Hair follicle dermal papilla cell (primary cell): ENCODE results near the gene IYD. TPM values are rescaled to one million over a fixed set of nuclear protein-coding genes. Genes with fewer than 3 reads are reported as not detected.

Experiments used
- small RNA-seq: library from RNA; depleted of rRNA; stranded (forward); fragments of <200 nt; gene quantifications from one replicate; pipeline ENCODE3, GENCODE V24; 2012
- total RNA-seq: library from RNA; depleted of rRNA; stranded (reverse); fragments of >200 nt; gene quantifications from 2 replicates; pipeline ENCODE4 v1.2.3, GENCODE V29; 2012

IYD gene
- not detected in 2 replicates for total RNA-seq

GRCh38 chr6:150368762-150369161 lies at the start of gene IYD:
TSS of gene IYD (plus strand) at chr6:150369012. CDS start at chr6:150369032, 20 bp downstream.

Small RNA genes within 50 kb of the gene (small RNA-seq; reads per million reads assigned to genes)
- gene RNU4-7P = not detected

Other genes with a start within 250 kb of the IYD start
- gene PPP1R14C, start 226.0 kb upstream of the IYD start, total RNA-seq = 0.16 TPM in 1 of 2 replicates, not detected in the other
- 0.81 and 4.3 TPM in 2 replicates for gene PLEKHG1, start 230.9 kb downstream of the IYD start, total RNA-seq